Keratinocyte (primary cell): ENCODE measurements around the gene CPLANE2.

Experiments
- EZH2 ChIP-seq: IDR thresholded peaks from one replicate; pipeline ENCODE4 v1.6.1; 2012; ENCODE audit warnings: inconsistent platforms, mild to moderate bottlenecking, low read length, moderate library complexity
- TF ChIP-seq, protein P1 (sequence below), 3 experiments: IDR thresholded peaks in 1 of 3; conservative IDR thresholded peaks in 1 of 3; optimal IDR thresholded peaks in 1 of 3; 2 replicates in 2 of 3; 3 replicates in 1 of 3; pipeline versions ENCODE3 to v1.5.1; 2011; ENCODE audit warnings: low read length in 3 of 3, mild to moderate bottlenecking in 3 of 3, moderate library complexity in 2 of 3, control low read depth in 1 of 3, inconsistent platforms in 1 of 3; ENCODE audit not compliant: insufficient read depth in 2 of 3; ENCODE audit errors: extremely low read depth in 1 of 3

- TF ChIP-seq, protein P1, sequence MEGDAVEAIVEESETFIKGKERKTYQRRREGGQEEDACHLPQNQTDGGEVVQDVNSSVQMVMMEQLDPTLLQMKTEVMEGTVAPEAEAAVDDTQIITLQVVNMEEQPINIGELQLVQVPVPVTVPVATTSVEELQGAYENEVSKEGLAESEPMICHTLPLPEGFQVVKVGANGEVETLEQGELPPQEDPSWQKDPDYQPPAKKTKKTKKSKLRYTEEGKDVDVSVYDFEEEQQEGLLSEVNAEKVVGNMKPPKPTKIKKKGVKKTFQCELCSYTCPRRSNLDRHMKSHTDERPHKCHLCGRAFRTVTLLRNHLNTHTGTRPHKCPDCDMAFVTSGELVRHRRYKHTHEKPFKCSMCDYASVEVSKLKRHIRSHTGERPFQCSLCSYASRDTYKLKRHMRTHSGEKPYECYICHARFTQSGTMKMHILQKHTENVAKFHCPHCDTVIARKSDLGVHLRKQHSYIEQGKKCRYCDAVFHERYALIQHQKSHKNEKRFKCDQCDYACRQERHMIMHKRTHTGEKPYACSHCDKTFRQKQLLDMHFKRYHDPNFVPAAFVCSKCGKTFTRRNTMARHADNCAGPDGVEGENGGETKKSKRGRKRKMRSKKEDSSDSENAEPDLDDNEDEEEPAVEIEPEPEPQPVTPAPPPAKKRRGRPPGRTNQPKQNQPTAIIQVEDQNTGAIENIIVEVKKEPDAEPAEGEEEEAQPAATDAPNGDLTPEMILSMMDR (optimal IDR thresholded peaks at IDR 0.05 in 1 of 3, IDR thresholded peaks at IDR 0.05 in 1 of 3, conservative IDR thresholded peaks at IDR 0.05 in 1 of 3; ENCODE audit: extremely low read depth in 1 of 3, insufficient read depth in 2 of 3, low read length in 3 of 3), result no peak
- no peak for TF ChIP-seq EZH2
These were observed 49.1 kb upstream of the CPLANE2 start for GRCh38 chr1:16286122-16286521.
